HCT116 (cell line): ENCODE results near the gene IFITM10. TPM values are rescaled to one million over a fixed set of nuclear protein-coding genes. Genes with fewer than 3 reads are reported as not detected.

Experiments
- ATAC-seq: fragments of 200-7000 bp; cut with Tn5 transposase; 2 replicates; pipeline ENCODE4 v1.9.1; 2020; ENCODE audit warnings: mild to moderate bottlenecking, moderate library complexity
- BruUV-seq: library from RNA; stranded (reverse); fragments of 400-500 nt; replicated peaks from 2 replicates; lab custom pipeline; 2021; lab: Mats Ljungman, UMichigan
- CTCF ChIA-PET: fragments of 300-600 bp; sonication (Branson Sonifier 250); formaldehyde crosslinking; loops from one replicate; lab custom pipeline; 2021; ENCODE audit warnings: antibody characterized with exemption; lab: Charles Lee
- POLR2A ChIA-PET: fragments of 300-600, 350-600 bp; sonication (Branson Sonifier 250); formaldehyde crosslinking; loops from one replicate; lab custom pipeline; 2021; ENCODE audit warnings: antibody characterized with exemption; lab: Charles Lee
- RAD21 ChIA-PET, 2 experiments: fragments of 300-600 bp; sonication (Branson Sonifier 250); formaldehyde crosslinking; loops; one replicate each; lab custom pipeline; 2023; ENCODE audit warnings: low total read pairs in 2 of 2; ENCODE audit not compliant: uncharacterized antibody in 2 of 2, unreplicated experiment in 2 of 2, low non-redundant PET in 1 of 2; lab: Charles Lee
- DNase-seq: peaks from one replicate; pipeline ENCODE4 v3.0.0-alpha.2; 2010; ENCODE audit warnings: low read depth, low spot score
- H2AFZ ChIP-seq: fragments of 200-600 bp; shearing (Covaris generic), sonication (generic); 2 replicates; pipeline ENCODE4 v1.6.1; 2017; ENCODE audit warnings: low read depth, mixed run types, mixed read lengths, antibody characterized with exemption, low read length; ENCODE audit not compliant: poor library complexity, severe bottlenecking
- H3K27ac ChIP-seq: 2 replicates; pipeline ENCODE4 v1.5.1; 2012; ENCODE audit warnings: low read depth, low read length
- H3K27me3 ChIP-seq: fragments of 200-600 bp; sonication (generic); 2 replicates; pipeline ENCODE4 v1.6.1; 2016; ENCODE audit warnings: mixed run types, low read length, mixed read lengths; ENCODE audit not compliant: insufficient read depth
- H3K36me3 ChIP-seq, 2 experiments: fragments of 200-500 bp in 1 of 2; fragments of 200-600 bp in 1 of 2; sonication (Bioruptor generic) in 1 of 2; sonication (generic) in 1 of 2; 2 replicates each; pipeline versions ENCODE4 v1.5.1 to v1.6.1; 2014 to 2016; ENCODE audit warnings: low read length in 2 of 2, inconsistent platforms in 1 of 2, mixed read lengths in 1 of 2, mixed run types in 1 of 2; ENCODE audit not compliant: insufficient read depth in 2 of 2, control insufficient read depth in 1 of 2
- H3K4me1 ChIP-seq, 2 experiments: fragments of 200-600 bp in 1 of 2; sonication (generic) in 1 of 2; 2 replicates each; pipeline versions ENCODE4 v1.5.1 to v1.6.1; 2012 to 2017; ENCODE audit warnings: low read length in 2 of 2, inconsistent platforms in 1 of 2, mild to moderate bottlenecking in 1 of 2, mixed read lengths in 1 of 2, mixed run types in 1 of 2, moderate library complexity in 1 of 2; ENCODE audit not compliant: insufficient read depth in 2 of 2, control insufficient read depth in 1 of 2
- H3K4me2 ChIP-seq: fragments of 200-600 bp; sonication (generic); 2 replicates; pipeline ENCODE4 v1.6.1; 2017; ENCODE audit warnings: mixed run types, low read length, mixed read lengths
- H3K4me3 ChIP-seq, 2 experiments: fragments of 200-600 bp in 1 of 2; sonication (generic) in 1 of 2; replicated peaks in 1 of 2; 2 replicates each; pipeline ENCODE4 v1.5.1; 2011 to 2016; ENCODE audit warnings: low read length in 2 of 2, control low read depth in 1 of 2, low read depth in 1 of 2, mild to moderate bottlenecking in 1 of 2, mixed read lengths in 1 of 2, mixed run types in 1 of 2
- H3K79me2 ChIP-seq: fragments of 200-600 bp; sonication (generic); 2 replicates; pipeline ENCODE4 v1.6.1; 2017; ENCODE audit warnings: mild to moderate bottlenecking, mixed run types, low read length, moderate library complexity, mixed read lengths; ENCODE audit not compliant: insufficient read depth
- H3K9ac ChIP-seq: fragments of 200-600 bp; sonication (generic); 2 replicates; pipeline ENCODE4 v1.6.1; 2016; ENCODE audit warnings: low read length, mixed read lengths
- H3K9me2 ChIP-seq: fragments of 200-600 bp; sonication (generic), shearing (Covaris generic); 2 replicates; pipeline ENCODE4 v1.6.1; 2017; ENCODE audit warnings: mixed run types, mild to moderate bottlenecking, moderate library complexity; ENCODE audit not compliant: insufficient read depth
- H3K9me3 ChIP-seq, 2 experiments: fragments of 200-500 bp in 1 of 2; fragments of 200-600 bp in 1 of 2; sonication (Bioruptor generic) in 1 of 2; sonication (generic) in 1 of 2; 2 replicates each; pipeline ENCODE4 v1.6.1; 2014 to 2017; ENCODE audit warnings: low read length in 2 of 2, mixed read lengths in 2 of 2, inconsistent platforms in 1 of 2, low read depth in 1 of 2, mild to moderate bottlenecking in 1 of 2, mixed run types in 1 of 2, moderate library complexity in 1 of 2; ENCODE audit not compliant: control insufficient read depth in 1 of 2, insufficient read depth in 1 of 2
- H4K20me1 ChIP-seq: fragments of 200-600 bp; sonication (generic), shearing (Covaris generic); 2 replicates; pipeline ENCODE4 v1.6.1; 2017; ENCODE audit warnings: mixed run types, mild to moderate bottlenecking, moderate library complexity; ENCODE audit not compliant: insufficient read depth
- CBX3 ChIP-seq: IDR thresholded peaks from 2 replicates; pipeline ENCODE4 v1.6.1; 2012; ENCODE audit warnings: low read depth
- CEBPB ChIP-seq: IDR thresholded peaks from 2 replicates; pipeline ENCODE4 v1.6.1; 2012; ENCODE audit warnings: low read depth
- EGR1 ChIP-seq: IDR thresholded peaks from 2 replicates; pipeline ENCODE4 v1.6.1; 2012; ENCODE audit warnings: low read depth
- ELF1 ChIP-seq: IDR thresholded peaks from 2 replicates; pipeline ENCODE4 v1.6.1; 2012; ENCODE audit warnings: low read depth, borderline replicate concordance
- EZH2phosphoT487 ChIP-seq: fragments of 200-600 bp; IDR thresholded peaks from 2 replicates; pipeline ENCODE4 v1.6.1; 2018; ENCODE audit warnings: antibody characterized with exemption, borderline replicate concordance
- POLR2A ChIP-seq: IDR thresholded peaks from 2 replicates; pipeline ENCODE4 v1.7.0; 2011; ENCODE audit warnings: borderline replicate concordance; ENCODE audit not compliant: insufficient read depth, insufficient read length; ENCODE audit errors: extremely low read depth
- POLR2AphosphoS5 ChIP-seq: IDR thresholded peaks from 2 replicates; pipeline ENCODE4 v1.6.1; 2011; ENCODE audit warnings: mild to moderate bottlenecking, low read depth, low read length, moderate library complexity
- RAD21 ChIP-seq: IDR thresholded peaks from 2 replicates; pipeline ENCODE4 v1.6.1; 2012; ENCODE audit warnings: low read depth, mild to moderate bottlenecking
- SIN3A ChIP-seq: IDR thresholded peaks from 2 replicates; pipeline ENCODE4 v1.6.1; 2012; ENCODE audit warnings: low read depth
- SP1 ChIP-seq: IDR thresholded peaks from 2 replicates; pipeline ENCODE4 v1.6.1; 2012; ENCODE audit warnings: low read depth
- SRF ChIP-seq: IDR thresholded peaks from 2 replicates; pipeline ENCODE4 v1.6.1; 2012; ENCODE audit warnings: low read depth
- TCF7L2 ChIP-seq: IDR thresholded peaks from 2 replicates; pipeline ENCODE4 v1.7.0; 2011; ENCODE audit warnings: borderline replicate concordance, inconsistent platforms; ENCODE audit not compliant: insufficient read depth, insufficient read length; ENCODE audit errors: extremely low read depth
- YY1 ChIP-seq: IDR thresholded peaks from 2 replicates; pipeline ENCODE4 v1.6.1; 2011; ENCODE audit warnings: low read length, low read depth, moderate library complexity, mild to moderate bottlenecking; ENCODE audit not compliant: insufficient replicate concordance; ENCODE audit errors: extremely low read depth
- ZFX ChIP-seq: fragments of 450-650 bp; IDR thresholded peaks from 2 replicates; pipeline ENCODE4 v1.6.1; 2017
- ZNF274 ChIP-seq: fragments of 200-500 bp; sonication (Bioruptor generic); IDR thresholded peaks from 2 replicates; pipeline ENCODE4 v1.6.1; 2014; ENCODE audit warnings: mild to moderate bottlenecking, low read depth, low read length, inconsistent platforms
- intact Hi-C: fragments of 100-400 bp; cut with micrococcal nuclease; formaldehyde crosslinking; loops from 2 replicates; pipeline ENCODE4 v1.10.0; 2022
- total RNA-seq: library from RNA; stranded (reverse); gene quantifications from one replicate; pipeline ENCODE4 v1.2.1, GENCODE V29; 2021; ENCODE audit not compliant: unreplicated experiment
- TF ChIP-seq, protein P1 (sequence below), 3 experiments: fragments of 200-600 bp in 1 of 3; sonication (generic) in 1 of 3; IDR thresholded peaks in 2 of 3; conservative IDR thresholded peaks in 1 of 3; 2 replicates each; pipeline ENCODE4 v1.5.1; 2012 to 2017; ENCODE audit warnings: low read depth in 2 of 3, low read length in 2 of 3, antibody characterized with exemption in 1 of 3, borderline replicate concordance in 1 of 3, control low read depth in 1 of 3, mild to moderate bottlenecking in 1 of 3, mixed read lengths in 1 of 3, mixed run types in 1 of 3, moderate library complexity in 1 of 3; ENCODE audit not compliant: insufficient read depth in 1 of 3
- TF ChIP-seq, protein P2 (sequence below): IDR thresholded peaks from 2 replicates; pipeline ENCODE4 v1.6.1; 2012
- TF ChIP-seq, protein P3 (sequence below): IDR thresholded peaks from 2 replicates; pipeline ENCODE4 v1.6.1; 2011; ENCODE audit warnings: mild to moderate bottlenecking, low read length, moderate library complexity; ENCODE audit not compliant: insufficient replicate concordance; ENCODE audit errors: extremely low read depth
- TF ChIP-seq, protein P4 (sequence below): IDR thresholded peaks from 2 replicates; pipeline ENCODE4 v1.6.1; 2012; ENCODE audit warnings: low read depth

Gene IFITM10
- total RNA-seq, 1 experiment from 2014 or later, result 1.9 TPM

DNA sequence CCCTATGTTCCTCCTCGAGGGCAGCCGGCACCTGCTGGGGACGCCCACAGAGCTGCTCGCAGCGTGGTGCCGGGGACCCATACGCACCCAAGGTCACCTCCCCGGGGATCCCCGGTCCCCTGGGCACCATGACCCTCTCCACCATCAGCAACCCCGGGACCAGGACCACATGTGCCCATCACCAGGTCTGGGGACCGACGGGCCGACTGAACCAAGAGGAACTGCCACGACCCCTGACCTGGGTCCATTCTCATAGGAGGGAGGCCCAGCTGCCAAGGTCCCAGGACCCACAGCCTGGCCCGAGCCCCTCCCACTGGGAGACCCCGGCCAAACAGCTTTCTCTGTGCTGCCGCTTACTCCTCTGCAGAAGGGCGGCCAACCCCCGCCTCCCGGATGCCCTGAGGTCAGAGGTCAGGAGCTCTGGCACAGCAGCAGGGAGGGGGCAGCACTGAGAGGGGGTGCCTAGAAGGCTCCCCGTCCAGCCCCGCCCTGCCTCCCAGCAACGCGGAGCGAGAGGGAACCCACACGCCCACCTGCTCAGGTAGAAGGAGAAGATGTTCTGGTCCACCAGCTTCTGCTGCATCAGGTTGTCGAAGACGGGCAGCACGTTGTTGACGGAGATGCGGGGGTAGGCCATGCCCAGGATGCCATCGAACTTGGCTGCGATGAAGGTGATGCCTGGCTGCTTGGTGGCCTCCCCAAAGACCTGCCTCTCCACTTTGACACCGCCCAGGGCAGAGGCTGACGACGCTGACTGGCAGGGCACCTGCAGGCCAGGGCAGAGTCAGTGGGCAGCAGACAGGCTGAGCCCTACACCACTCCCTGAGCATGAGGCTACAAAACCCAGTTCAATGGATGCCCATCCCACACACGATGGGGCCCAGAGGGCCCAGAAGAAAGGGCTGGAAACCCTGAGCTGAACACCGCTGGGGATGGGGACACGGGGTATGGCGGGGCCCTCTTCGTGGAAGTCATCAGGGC lies 6.7 kb upstream of the IFITM10 start:
- H3K79me2 ChIP-seq, result peaks cover 3% of the 10 kb centered on the region; the same call in 1 of the 2 replicates
- ChIA-PET CTCF (no interaction called here), RAD21 (no interaction called here), POLR2A (no interaction called here)
- H3K36me3 ChIP-seq, result no peaks in the 10 kb centered on the region; a peak in 1 of 4 replicates
- intact Hi-C loops, result no loop called here
- no peak overlapping the region for H2AFZ ChIP-seq
- no peaks in the 10 kb centered on the region for H3K9me2 ChIP-seq
- no peak overlapping the region for H3K9ac ChIP-seq
- no peak for ATAC-seq
- peaks cover under 1 to 15% of the 10 kb centered on the region in 2 experiments; a peak in 2 of 4 replicates for H3K4me1 ChIP-seq
- no peak overlapping the region for H3K4me2 ChIP-seq
- no peak overlapping the region for H3K4me3 ChIP-seq
- no peaks in the 10 kb centered on the region for H3K27me3 ChIP-seq
- no TSS peak for BruUV-seq
- DNase-seq, result no peak
- H4K20me1 ChIP-seq, result no peaks in the 10 kb centered on the region
- H3K9me3 ChIP-seq, result no peaks in the 10 kb centered on the region
- no peak overlapping the region for H3K27ac ChIP-seq
- TF ChIP-seq CBX3 (no peak), RAD21 (no peak), YY1 (no peak), TCF7L2 (no peak), POLR2AphosphoS5 (no peak), SIN3A (no peak), EZH2phosphoT487 (no peak), SRF (no peak), SP1 (no peak), CEBPB (no peak), POLR2A (no peak), ZNF274 (no peak), EGR1 (no peak), ZFX (no peak), ELF1 (no peak)
- TF ChIP-seq, protein P1, sequence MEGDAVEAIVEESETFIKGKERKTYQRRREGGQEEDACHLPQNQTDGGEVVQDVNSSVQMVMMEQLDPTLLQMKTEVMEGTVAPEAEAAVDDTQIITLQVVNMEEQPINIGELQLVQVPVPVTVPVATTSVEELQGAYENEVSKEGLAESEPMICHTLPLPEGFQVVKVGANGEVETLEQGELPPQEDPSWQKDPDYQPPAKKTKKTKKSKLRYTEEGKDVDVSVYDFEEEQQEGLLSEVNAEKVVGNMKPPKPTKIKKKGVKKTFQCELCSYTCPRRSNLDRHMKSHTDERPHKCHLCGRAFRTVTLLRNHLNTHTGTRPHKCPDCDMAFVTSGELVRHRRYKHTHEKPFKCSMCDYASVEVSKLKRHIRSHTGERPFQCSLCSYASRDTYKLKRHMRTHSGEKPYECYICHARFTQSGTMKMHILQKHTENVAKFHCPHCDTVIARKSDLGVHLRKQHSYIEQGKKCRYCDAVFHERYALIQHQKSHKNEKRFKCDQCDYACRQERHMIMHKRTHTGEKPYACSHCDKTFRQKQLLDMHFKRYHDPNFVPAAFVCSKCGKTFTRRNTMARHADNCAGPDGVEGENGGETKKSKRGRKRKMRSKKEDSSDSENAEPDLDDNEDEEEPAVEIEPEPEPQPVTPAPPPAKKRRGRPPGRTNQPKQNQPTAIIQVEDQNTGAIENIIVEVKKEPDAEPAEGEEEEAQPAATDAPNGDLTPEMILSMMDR (IDR thresholded peaks at IDR 0.05 in 2 of 3, conservative IDR thresholded peaks at IDR 0.05 in 1 of 3; ENCODE audit: borderline replicate concordance in 1 of 3, insufficient read depth in 1 of 3, low read depth in 2 of 3, low read length in 2 of 3), result no peak
- TF ChIP-seq, protein P2, sequence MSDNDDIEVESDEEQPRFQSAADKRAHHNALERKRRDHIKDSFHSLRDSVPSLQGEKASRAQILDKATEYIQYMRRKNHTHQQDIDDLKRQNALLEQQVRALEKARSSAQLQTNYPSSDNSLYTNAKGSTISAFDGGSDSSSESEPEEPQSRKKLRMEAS, result no peak
- TF ChIP-seq, protein P3, sequence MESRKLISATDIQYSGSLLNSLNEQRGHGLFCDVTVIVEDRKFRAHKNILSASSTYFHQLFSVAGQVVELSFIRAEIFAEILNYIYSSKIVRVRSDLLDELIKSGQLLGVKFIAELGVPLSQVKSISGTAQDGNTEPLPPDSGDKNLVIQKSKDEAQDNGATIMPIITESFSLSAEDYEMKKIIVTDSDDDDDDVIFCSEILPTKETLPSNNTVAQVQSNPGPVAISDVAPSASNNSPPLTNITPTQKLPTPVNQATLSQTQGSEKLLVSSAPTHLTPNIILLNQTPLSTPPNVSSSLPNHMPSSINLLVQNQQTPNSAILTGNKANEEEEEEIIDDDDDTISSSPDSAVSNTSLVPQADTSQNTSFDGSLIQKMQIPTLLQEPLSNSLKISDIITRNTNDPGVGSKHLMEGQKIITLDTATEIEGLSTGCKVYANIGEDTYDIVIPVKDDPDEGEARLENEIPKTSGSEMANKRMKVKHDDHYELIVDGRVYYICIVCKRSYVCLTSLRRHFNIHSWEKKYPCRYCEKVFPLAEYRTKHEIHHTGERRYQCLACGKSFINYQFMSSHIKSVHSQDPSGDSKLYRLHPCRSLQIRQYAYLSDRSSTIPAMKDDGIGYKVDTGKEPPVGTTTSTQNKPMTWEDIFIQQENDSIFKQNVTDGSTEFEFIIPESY, result no peak
- TF ChIP-seq, protein P4, sequence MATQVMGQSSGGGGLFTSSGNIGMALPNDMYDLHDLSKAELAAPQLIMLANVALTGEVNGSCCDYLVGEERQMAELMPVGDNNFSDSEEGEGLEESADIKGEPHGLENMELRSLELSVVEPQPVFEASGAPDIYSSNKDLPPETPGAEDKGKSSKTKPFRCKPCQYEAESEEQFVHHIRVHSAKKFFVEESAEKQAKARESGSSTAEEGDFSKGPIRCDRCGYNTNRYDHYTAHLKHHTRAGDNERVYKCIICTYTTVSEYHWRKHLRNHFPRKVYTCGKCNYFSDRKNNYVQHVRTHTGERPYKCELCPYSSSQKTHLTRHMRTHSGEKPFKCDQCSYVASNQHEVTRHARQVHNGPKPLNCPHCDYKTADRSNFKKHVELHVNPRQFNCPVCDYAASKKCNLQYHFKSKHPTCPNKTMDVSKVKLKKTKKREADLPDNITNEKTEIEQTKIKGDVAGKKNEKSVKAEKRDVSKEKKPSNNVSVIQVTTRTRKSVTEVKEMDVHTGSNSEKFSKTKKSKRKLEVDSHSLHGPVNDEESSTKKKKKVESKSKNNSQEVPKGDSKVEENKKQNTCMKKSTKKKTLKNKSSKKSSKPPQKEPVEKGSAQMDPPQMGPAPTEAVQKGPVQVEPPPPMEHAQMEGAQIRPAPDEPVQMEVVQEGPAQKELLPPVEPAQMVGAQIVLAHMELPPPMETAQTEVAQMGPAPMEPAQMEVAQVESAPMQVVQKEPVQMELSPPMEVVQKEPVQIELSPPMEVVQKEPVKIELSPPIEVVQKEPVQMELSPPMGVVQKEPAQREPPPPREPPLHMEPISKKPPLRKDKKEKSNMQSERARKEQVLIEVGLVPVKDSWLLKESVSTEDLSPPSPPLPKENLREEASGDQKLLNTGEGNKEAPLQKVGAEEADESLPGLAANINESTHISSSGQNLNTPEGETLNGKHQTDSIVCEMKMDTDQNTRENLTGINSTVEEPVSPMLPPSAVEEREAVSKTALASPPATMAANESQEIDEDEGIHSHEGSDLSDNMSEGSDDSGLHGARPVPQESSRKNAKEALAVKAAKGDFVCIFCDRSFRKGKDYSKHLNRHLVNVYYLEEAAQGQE, result no peak
